Sigmoid colon (tissue), 4 donors: ENCODE results near the gene CNKSR2.

Experiments
- POLR2A ChIP-seq, 2 donors: fragments of 450-650 bp; IDR thresholded peaks; one replicate each; pipeline ENCODE4 v1.6.1; 2016; ENCODE audit warnings: antibody characterized with exemption in 2 of 2, mild to moderate bottlenecking in 2 of 2, moderate library complexity in 2 of 2
- POLR2AphosphoS5 ChIP-seq, 4 donors: sonication (generic); formaldehyde crosslinking; IDR thresholded peaks; one replicate each; pipeline ENCODE4 v1.6.1; 2017; ENCODE audit warnings: antibody characterized with exemption in 4 of 4
- TF ChIP-seq, protein P1 (sequence below), 4 experiments: fragments of 450-650 bp in 3 of 4; fragments of 200-600 bp in 1 of 4; IDR thresholded peaks; one replicate each; pipeline ENCODE4 v1.5.1; 2016 to 2019; ENCODE audit warnings: antibody characterized with exemption in 4 of 4, mild to moderate bottlenecking in 3 of 4, moderate library complexity in 2 of 4

DNA sequence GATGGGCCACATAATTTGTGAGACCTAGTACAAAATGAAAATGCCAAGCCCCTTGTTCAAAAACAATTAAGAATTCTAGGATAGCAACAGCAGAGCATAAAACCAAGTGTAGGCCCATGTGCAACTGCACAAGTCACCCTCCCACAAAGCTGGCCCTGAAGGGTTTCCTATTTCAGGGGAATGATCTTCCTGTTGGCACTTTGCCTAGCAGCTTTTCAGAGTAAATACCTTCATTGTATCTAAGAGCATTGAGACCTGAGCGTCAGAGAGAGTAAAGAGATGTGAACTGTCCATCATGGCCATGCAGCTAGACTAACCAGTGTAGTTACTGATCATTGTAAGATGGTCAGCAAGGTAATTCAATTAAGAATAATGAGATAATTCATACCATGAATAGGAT, 113.6 kb downstream of the CNKSR2 start:
- TF ChIP-seq, protein P1, sequence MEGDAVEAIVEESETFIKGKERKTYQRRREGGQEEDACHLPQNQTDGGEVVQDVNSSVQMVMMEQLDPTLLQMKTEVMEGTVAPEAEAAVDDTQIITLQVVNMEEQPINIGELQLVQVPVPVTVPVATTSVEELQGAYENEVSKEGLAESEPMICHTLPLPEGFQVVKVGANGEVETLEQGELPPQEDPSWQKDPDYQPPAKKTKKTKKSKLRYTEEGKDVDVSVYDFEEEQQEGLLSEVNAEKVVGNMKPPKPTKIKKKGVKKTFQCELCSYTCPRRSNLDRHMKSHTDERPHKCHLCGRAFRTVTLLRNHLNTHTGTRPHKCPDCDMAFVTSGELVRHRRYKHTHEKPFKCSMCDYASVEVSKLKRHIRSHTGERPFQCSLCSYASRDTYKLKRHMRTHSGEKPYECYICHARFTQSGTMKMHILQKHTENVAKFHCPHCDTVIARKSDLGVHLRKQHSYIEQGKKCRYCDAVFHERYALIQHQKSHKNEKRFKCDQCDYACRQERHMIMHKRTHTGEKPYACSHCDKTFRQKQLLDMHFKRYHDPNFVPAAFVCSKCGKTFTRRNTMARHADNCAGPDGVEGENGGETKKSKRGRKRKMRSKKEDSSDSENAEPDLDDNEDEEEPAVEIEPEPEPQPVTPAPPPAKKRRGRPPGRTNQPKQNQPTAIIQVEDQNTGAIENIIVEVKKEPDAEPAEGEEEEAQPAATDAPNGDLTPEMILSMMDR (IDR thresholded peaks at IDR 0.05): no peak
- TF ChIP-seq POLR2AphosphoS5 (IDR thresholded peaks at IDR 0.05) (no peak), POLR2A (IDR thresholded peaks at IDR 0.05) (no peak)
